ENCODE data around the gene BSPRY.

- TF ChIP-seq ZNF292 (tag by site-specific recombination; IDR thresholded peaks at IDR 0.05; ENCODE audit: borderline replicate concordance, low read depth) (no peak), ZNF423 (tag by site-specific recombination; IDR thresholded peaks at IDR 0.05) (no peak), ZNF792 (tag by site-specific recombination; IDR thresholded peaks at IDR 0.05) (no peak), ZNF416 (tag by site-specific recombination; IDR thresholded peaks at IDR 0.05) (no peak), ZNF549 (tag by site-specific recombination; IDR thresholded peaks at IDR 0.05) (no peak), ZNF354C (tag by site-specific recombination; IDR thresholded peaks at IDR 0.05; ENCODE audit: borderline replicate concordance, low read depth) (no peak)
- TF ChIP-seq, protein P1, sequence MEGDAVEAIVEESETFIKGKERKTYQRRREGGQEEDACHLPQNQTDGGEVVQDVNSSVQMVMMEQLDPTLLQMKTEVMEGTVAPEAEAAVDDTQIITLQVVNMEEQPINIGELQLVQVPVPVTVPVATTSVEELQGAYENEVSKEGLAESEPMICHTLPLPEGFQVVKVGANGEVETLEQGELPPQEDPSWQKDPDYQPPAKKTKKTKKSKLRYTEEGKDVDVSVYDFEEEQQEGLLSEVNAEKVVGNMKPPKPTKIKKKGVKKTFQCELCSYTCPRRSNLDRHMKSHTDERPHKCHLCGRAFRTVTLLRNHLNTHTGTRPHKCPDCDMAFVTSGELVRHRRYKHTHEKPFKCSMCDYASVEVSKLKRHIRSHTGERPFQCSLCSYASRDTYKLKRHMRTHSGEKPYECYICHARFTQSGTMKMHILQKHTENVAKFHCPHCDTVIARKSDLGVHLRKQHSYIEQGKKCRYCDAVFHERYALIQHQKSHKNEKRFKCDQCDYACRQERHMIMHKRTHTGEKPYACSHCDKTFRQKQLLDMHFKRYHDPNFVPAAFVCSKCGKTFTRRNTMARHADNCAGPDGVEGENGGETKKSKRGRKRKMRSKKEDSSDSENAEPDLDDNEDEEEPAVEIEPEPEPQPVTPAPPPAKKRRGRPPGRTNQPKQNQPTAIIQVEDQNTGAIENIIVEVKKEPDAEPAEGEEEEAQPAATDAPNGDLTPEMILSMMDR (tag by site-specific recombination; IDR thresholded peaks at IDR 0.05) = no peak
- TF ChIP-seq, protein P2, sequence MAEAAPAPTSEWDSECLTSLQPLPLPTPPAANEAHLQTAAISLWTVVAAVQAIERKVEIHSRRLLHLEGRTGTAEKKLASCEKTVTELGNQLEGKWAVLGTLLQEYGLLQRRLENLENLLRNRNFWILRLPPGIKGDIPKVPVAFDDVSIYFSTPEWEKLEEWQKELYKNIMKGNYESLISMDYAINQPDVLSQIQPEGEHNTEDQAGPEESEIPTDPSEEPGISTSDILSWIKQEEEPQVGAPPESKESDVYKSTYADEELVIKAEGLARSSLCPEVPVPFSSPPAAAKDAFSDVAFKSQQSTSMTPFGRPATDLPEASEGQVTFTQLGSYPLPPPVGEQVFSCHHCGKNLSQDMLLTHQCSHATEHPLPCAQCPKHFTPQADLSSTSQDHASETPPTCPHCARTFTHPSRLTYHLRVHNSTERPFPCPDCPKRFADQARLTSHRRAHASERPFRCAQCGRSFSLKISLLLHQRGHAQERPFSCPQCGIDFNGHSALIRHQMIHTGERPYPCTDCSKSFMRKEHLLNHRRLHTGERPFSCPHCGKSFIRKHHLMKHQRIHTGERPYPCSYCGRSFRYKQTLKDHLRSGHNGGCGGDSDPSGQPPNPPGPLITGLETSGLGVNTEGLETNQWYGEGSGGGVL (tag by site-specific recombination; IDR thresholded peaks at IDR 0.05) = no peak
- TF ChIP-seq, protein P3, sequence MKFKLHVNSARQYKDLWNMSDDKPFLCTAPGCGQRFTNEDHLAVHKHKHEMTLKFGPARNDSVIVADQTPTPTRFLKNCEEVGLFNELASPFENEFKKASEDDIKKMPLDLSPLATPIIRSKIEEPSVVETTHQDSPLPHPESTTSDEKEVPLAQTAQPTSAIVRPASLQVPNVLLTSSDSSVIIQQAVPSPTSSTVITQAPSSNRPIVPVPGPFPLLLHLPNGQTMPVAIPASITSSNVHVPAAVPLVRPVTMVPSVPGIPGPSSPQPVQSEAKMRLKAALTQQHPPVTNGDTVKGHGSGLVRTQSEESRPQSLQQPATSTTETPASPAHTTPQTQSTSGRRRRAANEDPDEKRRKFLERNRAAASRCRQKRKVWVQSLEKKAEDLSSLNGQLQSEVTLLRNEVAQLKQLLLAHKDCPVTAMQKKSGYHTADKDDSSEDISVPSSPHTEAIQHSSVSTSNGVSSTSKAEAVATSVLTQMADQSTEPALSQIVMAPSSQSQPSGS (tag by site-specific recombination; IDR thresholded peaks at IDR 0.05; ENCODE audit: low read depth) = no peak
Observed at GRCh38 chr9:113398796-113399195, 49.5 kb downstream of the BSPRY start.
